A172 (cell line): ENCODE measurements around the gene RPS5. TPM values are rescaled to one million over a fixed set of nuclear protein-coding genes. Genes with fewer than 3 reads are reported as not detected.
"Not testable (repeated sequence)": the region's sequence is repeated elsewhere in the genome, so short reads cannot be mapped to it uniquely, and the experiment has no call there.

Source experiments
- DNase-seq: peaks from one replicate; pipeline ENCODE4 v3.0.0-alpha.2; 2015; ENCODE audit warnings: low spot score
- total RNA-seq: library from RNA; depleted of rRNA; stranded (reverse); fragments of >200 nt; shearing (Covaris generic); gene quantifications from 2 replicates; pipeline ENCODE4 v1.2.3, GENCODE V29; 2014; rRNA removed

RPS5 gene
- total RNA-seq, 1 experiment from 2014 or later = 2,662 TPM

- no peak for DNase-seq
Measured at GRCh38 chr19:58406818-58407657, 20.0 kb downstream of the RPS5 start.

GRCh38 chr19:58407658-58408151 is 20.6 kb downstream of the RPS5 start:
- DNase-seq = no peak

DNA sequence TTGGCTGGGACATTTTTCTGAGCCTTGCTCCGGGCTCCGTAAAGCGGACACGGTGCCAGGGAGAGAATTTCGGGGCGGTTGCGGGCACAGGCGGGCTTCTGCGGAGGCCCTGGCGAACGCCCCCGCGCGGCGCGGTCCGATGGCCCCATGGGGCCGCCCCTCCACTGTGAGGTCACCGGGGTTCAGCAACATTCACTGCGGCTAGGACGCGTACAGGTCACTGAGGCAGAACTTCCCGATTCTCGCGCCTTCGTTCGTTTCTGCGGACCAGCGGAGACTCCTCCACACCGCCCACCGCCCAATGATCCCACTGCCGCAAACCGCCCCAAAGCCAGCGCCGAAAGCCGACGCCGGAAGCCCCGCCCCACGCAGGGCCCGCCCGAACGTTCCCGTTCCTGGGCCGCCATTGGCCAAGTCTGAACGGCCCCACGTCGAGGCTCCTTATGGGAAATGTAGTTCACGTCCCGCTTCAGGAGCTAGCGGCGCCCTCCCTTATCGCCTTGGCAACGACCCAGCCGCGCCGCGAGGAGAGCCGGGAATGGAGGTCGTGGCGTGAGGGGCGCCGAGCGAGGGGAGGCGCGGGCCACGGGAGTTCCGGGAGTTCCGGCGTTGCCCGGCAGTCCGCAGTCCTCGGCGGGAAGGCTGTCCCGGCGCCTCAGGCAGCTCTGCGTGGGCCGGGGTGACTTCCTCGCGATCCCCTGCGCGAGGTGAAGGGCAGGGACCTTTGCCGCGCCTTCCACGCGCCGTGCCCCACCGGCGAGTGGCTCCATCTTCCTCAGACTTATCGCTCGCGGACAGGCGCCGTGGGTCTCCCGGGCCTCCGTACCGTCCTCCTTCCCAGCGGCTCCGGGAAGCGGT is 21.3 kb downstream of the RPS5 start, which contains the start of gene ZNF584:
ZNF584 (plus strand) TSS at position 498 of the 858 bp plus-strand sequence. CDS start 499 bp downstream, outside the sequence.
- peak; percentile 91 for DNase-seq

- peak; percentile 47 for DNase-seq
Measured at GRCh38 chr19:58409010-58409790, 22.1 kb downstream of the RPS5 start.

- no peak for DNase-seq
Measured at GRCh38 chr19:58416604-58417003, 29.5 kb downstream of the RPS5 start.

DNA sequence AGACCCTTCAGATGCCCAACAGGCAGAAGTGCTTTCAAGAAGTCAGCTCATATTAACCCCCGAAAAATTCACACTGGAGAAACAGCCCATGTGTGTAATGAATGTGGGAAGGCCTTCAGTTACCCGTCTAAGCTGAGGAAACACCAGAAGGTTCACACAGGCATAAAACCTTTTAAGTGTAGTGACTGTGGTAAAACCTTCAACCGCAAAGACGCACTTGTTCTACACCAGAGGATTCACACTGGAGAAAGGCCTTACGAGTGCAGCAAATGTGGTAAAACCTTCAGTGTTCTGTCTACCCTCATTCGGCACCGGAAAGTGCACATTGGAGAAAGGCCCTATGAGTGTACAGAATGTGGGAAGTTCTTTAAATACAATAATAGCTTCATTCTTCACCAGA is 30.0 kb downstream of the RPS5 start:
- no peak for DNase-seq

GRCh38 chr19:58428617-58429016 is 41.5 kb downstream of the RPS5 start:
- DNase-seq = no peak

- DNase-seq = no peak
Measured at GRCh38 chr19:58429745-58430144, 42.7 kb downstream of the RPS5 start.

DNA sequence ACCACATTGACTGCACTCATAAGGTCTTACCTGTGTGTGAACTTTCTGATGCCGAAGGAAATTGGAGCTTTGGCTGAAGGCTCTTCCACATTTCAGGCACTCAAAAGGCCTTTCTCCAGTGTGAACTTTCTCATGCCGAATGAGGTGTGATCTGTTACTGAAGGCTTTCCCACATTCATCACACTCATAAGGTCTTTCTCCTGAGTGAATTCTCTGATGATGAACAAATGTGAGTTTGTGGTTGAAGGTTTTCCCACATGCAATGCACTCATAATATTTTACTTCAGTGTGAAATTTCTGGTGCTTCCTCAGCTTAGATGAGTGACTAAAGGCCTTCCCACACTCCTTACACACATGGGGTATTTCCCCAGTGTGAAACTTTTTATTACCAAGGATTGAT is 47.1 kb downstream of the RPS5 start:
- no peak for DNase-seq

DNA sequence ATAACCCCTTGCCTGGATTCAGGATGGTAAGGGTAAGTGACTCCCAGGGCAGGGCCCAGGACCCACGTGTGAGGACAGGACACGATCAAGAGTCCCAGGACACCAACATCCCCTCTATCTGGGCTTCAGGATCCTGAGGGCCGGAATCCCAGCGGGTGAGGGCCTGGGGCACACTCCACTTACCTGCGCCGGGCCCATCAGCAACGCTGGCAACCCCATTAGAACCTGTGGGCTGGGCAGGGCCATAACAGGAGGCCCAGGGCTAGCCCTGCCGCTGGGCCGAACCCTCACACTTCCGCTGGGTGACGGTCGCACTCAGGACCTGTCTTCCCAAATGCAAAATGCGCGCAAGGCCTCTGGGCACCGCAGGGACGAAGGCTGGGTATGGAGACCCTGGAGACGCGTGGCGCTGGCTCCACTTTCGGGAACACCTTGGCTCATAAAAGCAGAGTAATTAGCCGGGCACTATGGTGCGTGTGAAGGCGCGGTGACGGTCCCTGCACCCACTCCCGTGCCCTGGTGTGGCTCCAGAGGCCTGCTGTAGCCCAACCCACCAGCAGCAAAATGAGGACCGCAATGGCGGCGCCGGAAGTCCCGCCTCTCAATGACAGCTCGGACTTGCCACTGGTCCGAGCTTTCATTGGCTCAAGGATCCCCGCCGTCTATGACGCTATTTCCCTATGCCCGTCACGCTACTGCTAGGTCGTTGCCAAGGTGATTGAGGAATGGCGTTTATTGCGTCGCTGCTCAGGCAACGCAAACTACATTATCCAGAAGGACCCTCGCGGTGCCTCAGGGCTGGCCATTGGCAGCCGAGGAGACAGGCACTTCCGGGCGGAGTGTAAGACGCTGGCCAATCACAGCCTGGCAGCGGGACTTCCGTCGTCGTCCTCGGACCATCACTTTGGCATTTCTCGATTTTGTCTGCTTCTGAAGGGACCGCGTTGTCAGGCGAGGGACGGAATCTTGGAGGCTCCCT is 52.8 kb downstream of the RPS5 start, which contains the start of gene ZNF132:
ZNF132 (minus strand) TSS at position 578 of the 979 bp plus-strand sequence; CDS start at position 246, 332 bp downstream.
- DNase-seq = peak; percentile 75

GRCh38 chr19:58440556-58440955 is 53.5 kb downstream of the RPS5 start:
- no peak for DNase-seq

GRCh38 chr19:58442986-58443385 is 55.9 kb downstream of the RPS5 start:
- not testable (repeated sequence) for DNase-seq

Other genes starting within 250 kb of the RPS5 start
- gene ZNF329, start 236.5 kb upstream of the RPS5 start, total RNA-seq = 16.0 and 16.6 TPM in 2 replicates
- gene ZNF274, start 204.2 kb upstream of the RPS5 start, total RNA-seq = 23.5 and 26.9 TPM in 2 replicates
- not detected in 2 replicates for gene ZNF544, start 158.4 kb upstream of the RPS5 start, total RNA-seq
- 8.0 and 9.0 TPM in 2 replicates for gene ZNF8, start 108.3 kb upstream of the RPS5 start, total RNA-seq
- gene ERVK3-1, start 81.9 kb upstream of the RPS5 start, total RNA-seq = 80.2 and 89.6 TPM in 2 replicates
- 4.0 and 4.1 TPM in 2 replicates for gene ZSCAN22, start 60.3 kb upstream of the RPS5 start, total RNA-seq
- 10.7 and 47.6 TPM in 2 replicates for gene A1BG, start 33.8 kb upstream of the RPS5 start, total RNA-seq
- gene ZNF497, start 24.5 kb upstream of the RPS5 start, total RNA-seq = 1.7 and 2.4 TPM in 2 replicates
- 3.7 and 5.7 TPM in 2 replicates for gene ZNF837, start 6.2 kb upstream of the RPS5 start, total RNA-seq
- not detected in 2 replicates for gene RNF225, start 8.4 kb downstream of the RPS5 start, total RNA-seq
- gene ZNF584, start 21.4 kb downstream of the RPS5 start, total RNA-seq = 31.5 and 42.1 TPM in 2 replicates
- gene ZNF132, start 52.9 kb downstream of the RPS5 start, total RNA-seq = 0.03 and 0.19 TPM in 2 replicates
- 9.9 and 12.1 TPM in 2 replicates for gene ZNF324B, start 64.4 kb downstream of the RPS5 start, total RNA-seq
- gene ZNF324, start 79.8 kb downstream of the RPS5 start, total RNA-seq = 18.4 and 21.5 TPM in 2 replicates
- gene ZNF446, start 89.1 kb downstream of the RPS5 start, total RNA-seq = 17.1 and 18.8 TPM in 2 replicates
- 2.8 and 6.6 TPM in 2 replicates for gene SLC27A5, start 124.7 kb downstream of the RPS5 start, total RNA-seq
- 9.0 and 11.9 TPM in 2 replicates for gene ZBTB45, start 132.5 kb downstream of the RPS5 start, total RNA-seq
- 545 and 619 TPM in 2 replicates for gene TRIM28, start 156.8 kb downstream of the RPS5 start, total RNA-seq
- gene CHMP2A, start 167.8 kb downstream of the RPS5 start, total RNA-seq = 32.1 and 48.2 TPM in 2 replicates
- gene UBE2M, start 171.3 kb downstream of the RPS5 start, total RNA-seq = 141 and 145 TPM in 2 replicates
- gene MZF1, start 186.1 kb downstream of the RPS5 start, total RNA-seq = 17.4 and 17.8 TPM in 2 replicates